Activated naive CD8-positive, alpha-beta T cell treated with anti-CD3 and anti-CD28 coated beads, Interleukin-2, amount 10 ng/mL, durations not matched to agents 7 days and 5 days (primary cell): Measurements from ENCODE around the gene POLG. TPM values are rescaled to one million over a fixed set of nuclear protein-coding genes. Genes with fewer than 3 reads are reported as not detected.

ENCODE experiments used
- ATAC-seq: fragments of 150-1000 bp; cut with Tn5 transposase; one replicate; pipeline ENCODE4 v1.10.0; 2021; ENCODE audit warnings: low read depth, moderate library complexity
- POLR2A ChIA-PET: fragments of 350-600 bp; sonication (Branson Sonifier 250); formaldehyde crosslinking; loops from one replicate; lab custom pipeline; 2021; ENCODE audit warnings: antibody characterized with exemption; lab: Charles Lee
- DNase-seq: peaks from one replicate; pipeline ENCODE4 v3.0.0; 2021
- H3K27ac Mint-ChIP-seq: one replicate; pipeline ENCODE4 v1.8.0; 2022; ENCODE audit warnings: mild to moderate bottlenecking, mixed read lengths
- H3K27me3 Mint-ChIP-seq: one replicate; pipeline ENCODE4 v1.8.0; 2022; ENCODE audit warnings: mild to moderate bottlenecking, moderate library complexity, mixed read lengths
- H3K36me3 Mint-ChIP-seq: one replicate; pipeline ENCODE4 v1.8.0; 2021; ENCODE audit warnings: mild to moderate bottlenecking, mixed read lengths
- H3K4me1 Mint-ChIP-seq: one replicate; pipeline ENCODE4 v1.8.0; 2021; ENCODE audit warnings: mixed read lengths
- H3K4me3 Mint-ChIP-seq: one replicate; pipeline ENCODE4 v1.8.0; 2022; ENCODE audit warnings: mild to moderate bottlenecking, moderate library complexity, mixed read lengths
- H3K9me3 Mint-ChIP-seq: one replicate; pipeline ENCODE4 v1.8.0; 2021; ENCODE audit warnings: mixed read lengths
- total RNA-seq, 2 experiments: library from RNA; stranded (reverse); gene quantifications; one replicate each; pipeline ENCODE4 v1.2.3, GENCODE V29; 2021

POLG gene
- total RNA-seq, 2 experiments from 2014 or later, result 138 to 139 TPM

GRCh38 chr15:89375093-89376005, 40.7 kb upstream of the POLG start:
- Mint-ChIP-seq H3K4me3 (no peak overlapping the region), H3K27ac (no peak overlapping the region), H3K27me3 (peaks cover 82% of the 10 kb centered on the region), H3K9me3 (no peaks in the 10 kb centered on the region), H3K4me1 (no peaks in the 10 kb centered on the region), H3K36me3 (peaks cover 2% of the 10 kb centered on the region)
- POLR2A ChIA-PET, result no interaction called here
- no peak for DNase-seq
- ATAC-seq, result no peak

DNA sequence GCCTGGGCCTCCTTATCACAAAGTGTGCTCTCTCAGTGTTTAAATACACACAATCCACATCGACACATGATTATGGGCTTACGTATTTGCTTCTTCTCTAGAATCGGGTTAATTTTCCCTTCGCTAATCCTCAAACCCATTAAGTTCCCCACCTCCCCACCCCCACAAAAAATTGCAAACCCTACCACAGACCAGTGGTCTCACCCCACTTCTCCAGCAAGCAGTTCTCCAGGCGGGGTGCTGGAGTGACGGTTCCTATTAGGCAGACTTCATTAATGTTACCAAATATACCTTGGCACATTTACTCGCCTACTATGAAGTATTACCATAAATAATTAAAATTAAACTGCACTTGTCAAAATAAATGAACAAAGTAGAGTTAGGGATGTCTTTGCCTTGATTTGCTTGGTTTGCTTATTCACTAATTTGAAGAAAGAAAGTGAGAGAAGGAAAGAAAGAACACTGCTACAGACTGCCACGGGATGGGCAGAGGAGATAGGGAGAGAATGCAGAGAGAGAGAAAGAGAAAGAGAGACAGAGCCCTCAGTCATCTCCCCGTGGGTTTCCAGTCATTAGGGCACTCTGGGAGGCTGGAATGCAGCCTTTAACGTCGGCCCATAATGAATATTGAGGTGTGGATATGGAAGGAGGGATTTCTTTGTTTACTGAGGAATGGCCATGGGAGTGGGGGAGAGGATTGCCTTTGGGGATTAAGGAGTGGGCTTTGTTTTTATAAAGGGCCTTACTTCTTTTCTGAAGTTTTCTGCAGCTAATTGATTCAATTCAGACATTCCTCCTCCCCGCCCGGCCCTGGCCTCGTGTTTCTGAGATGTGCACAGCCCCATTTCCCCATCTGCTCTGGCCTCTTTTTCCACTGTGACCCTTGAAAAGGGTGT, 39.7 kb upstream of the POLG start:
- H3K36me3 Mint-ChIP-seq, result peaks cover 2% of the 10 kb centered on the region
- no peak for DNase-seq
- H3K27ac Mint-ChIP-seq, result no peak overlapping the region
- H3K4me1 Mint-ChIP-seq, result no peaks in the 10 kb centered on the region
- H3K9me3 Mint-ChIP-seq, result no peaks in the 10 kb centered on the region
- peaks cover 83% of the 10 kb centered on the region for H3K27me3 Mint-ChIP-seq
- ATAC-seq, result no peak
- no peak overlapping the region for H3K4me3 Mint-ChIP-seq
- POLR2A ChIA-PET, result no interaction called here

GRCh38 chr15:89372069-89372935, 37.7 kb upstream of the POLG start:
- no peak overlapping the region for H3K4me3 Mint-ChIP-seq

GRCh38 chr15:89371228-89372044, 36.8 kb upstream of the POLG start:
- POLR2A ChIA-PET, result no interaction called here
- H3K4me3 Mint-ChIP-seq, result no peak overlapping the region
- H3K27me3 Mint-ChIP-seq, result peaks cover 88% of the 10 kb centered on the region

More at GRCh38 chr15:89372069-89372935, 37.7 kb upstream of the POLG start:
- ATAC-seq (no peak), DNase-seq (no peak)
- no peaks in the 10 kb centered on the region for H3K9me3 Mint-ChIP-seq
- no peaks in the 10 kb centered on the region for H3K4me1 Mint-ChIP-seq
- H3K27me3 Mint-ChIP-seq, result peaks cover 88% of the 10 kb centered on the region
- peaks cover 2% of the 10 kb centered on the region for H3K36me3 Mint-ChIP-seq
- POLR2A ChIA-PET, result no interaction called here
- H3K27ac Mint-ChIP-seq, result no peak overlapping the region

GRCh38 chr15:89370978-89371227, 36.3 kb upstream of the POLG start:
- no peak for ATAC-seq
- no peak for DNase-seq
- no peak overlapping the region for H3K27ac Mint-ChIP-seq
- H3K9me3 Mint-ChIP-seq, result no peaks in the 10 kb centered on the region
- H3K36me3 Mint-ChIP-seq, result peaks cover 2% of the 10 kb centered on the region
- H3K4me3 Mint-ChIP-seq, result no peak overlapping the region
- no peaks in the 10 kb centered on the region for H3K4me1 Mint-ChIP-seq
- peaks cover 89% of the 10 kb centered on the region for H3K27me3 Mint-ChIP-seq
- POLR2A ChIA-PET, result no interaction called here

More at GRCh38 chr15:89371228-89372044, 36.8 kb upstream of the POLG start:
- H3K27ac Mint-ChIP-seq, result no peak overlapping the region
- no peaks in the 10 kb centered on the region for H3K4me1 Mint-ChIP-seq
- H3K36me3 Mint-ChIP-seq, result peaks cover 2% of the 10 kb centered on the region
- H3K9me3 Mint-ChIP-seq, result no peaks in the 10 kb centered on the region
- DNase-seq, result no peak
- no peak for ATAC-seq

GRCh38 chr15:89370120-89370977, 35.7 kb upstream of the POLG start:
- DNase-seq, result no peak
- peaks cover 2% of the 10 kb centered on the region for H3K36me3 Mint-ChIP-seq
- H3K27me3 Mint-ChIP-seq, result peaks cover 89% of the 10 kb centered on the region
- no peak overlapping the region for H3K27ac Mint-ChIP-seq
- no peaks in the 10 kb centered on the region for H3K9me3 Mint-ChIP-seq
- POLR2A ChIA-PET, result no interaction called here
- H3K4me3 Mint-ChIP-seq, result no peak overlapping the region
- ATAC-seq, result no peak
- H3K4me1 Mint-ChIP-seq, result no peaks in the 10 kb centered on the region

DNA sequence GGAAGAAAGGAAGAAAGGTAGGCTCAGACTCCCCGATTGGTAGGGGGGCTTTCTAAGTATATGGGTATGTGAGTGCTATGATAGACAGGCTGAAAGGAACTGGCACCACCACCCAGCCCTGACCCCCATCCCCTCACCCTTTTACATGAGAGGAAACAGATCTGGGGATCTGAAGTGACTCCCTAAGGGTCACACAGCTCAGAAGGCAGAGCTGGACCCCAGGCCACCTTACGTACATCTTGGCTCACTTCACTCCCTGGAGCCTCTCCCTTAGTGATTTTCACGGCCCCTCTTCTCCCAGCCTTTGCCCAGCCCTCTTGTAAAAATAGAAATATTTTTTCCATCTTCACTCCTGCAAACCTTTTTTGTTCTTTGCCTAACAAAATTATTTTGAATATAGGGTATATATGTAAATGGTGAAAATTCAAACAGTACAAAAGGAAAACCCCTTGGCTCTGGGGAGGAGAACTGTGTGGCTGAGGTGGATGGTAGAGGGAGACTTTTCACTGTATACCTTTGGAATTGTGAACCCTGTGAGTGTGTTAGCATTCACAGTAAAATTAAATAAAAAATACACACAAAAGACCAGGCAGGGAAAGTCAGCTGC, 34.8 kb upstream of the POLG start:
- H3K4me3 Mint-ChIP-seq, result no peak overlapping the region
- H3K27ac Mint-ChIP-seq, result no peak overlapping the region
- no peaks in the 10 kb centered on the region for H3K9me3 Mint-ChIP-seq
- H3K4me1 Mint-ChIP-seq, result no peaks in the 10 kb centered on the region
- POLR2A ChIA-PET, result no interaction called here
- H3K36me3 Mint-ChIP-seq, result peaks cover 2% of the 10 kb centered on the region
- H3K27me3 Mint-ChIP-seq, result peaks cover 89% of the 10 kb centered on the region
- ATAC-seq, result no peak
- no peak for DNase-seq

GRCh38 chr15:89368566-89369223, 34.1 kb upstream of the POLG start:
- DNase-seq (no peak), ATAC-seq (no peak)
- Mint-ChIP-seq H3K9me3 (no peaks in the 10 kb centered on the region), H3K36me3 (peaks cover 2% of the 10 kb centered on the region), H3K4me3 (no peak overlapping the region), H3K27ac (no peak overlapping the region), H3K27me3 (peaks cover 89% of the 10 kb centered on the region), H3K4me1 (no peaks in the 10 kb centered on the region)
- POLR2A ChIA-PET, result interaction anchor here (0.6 kb wide), 1 partner anchor 1588 kb away, joined by 4 read pairs; no protein-coding TSS in a partner anchor

DNA sequence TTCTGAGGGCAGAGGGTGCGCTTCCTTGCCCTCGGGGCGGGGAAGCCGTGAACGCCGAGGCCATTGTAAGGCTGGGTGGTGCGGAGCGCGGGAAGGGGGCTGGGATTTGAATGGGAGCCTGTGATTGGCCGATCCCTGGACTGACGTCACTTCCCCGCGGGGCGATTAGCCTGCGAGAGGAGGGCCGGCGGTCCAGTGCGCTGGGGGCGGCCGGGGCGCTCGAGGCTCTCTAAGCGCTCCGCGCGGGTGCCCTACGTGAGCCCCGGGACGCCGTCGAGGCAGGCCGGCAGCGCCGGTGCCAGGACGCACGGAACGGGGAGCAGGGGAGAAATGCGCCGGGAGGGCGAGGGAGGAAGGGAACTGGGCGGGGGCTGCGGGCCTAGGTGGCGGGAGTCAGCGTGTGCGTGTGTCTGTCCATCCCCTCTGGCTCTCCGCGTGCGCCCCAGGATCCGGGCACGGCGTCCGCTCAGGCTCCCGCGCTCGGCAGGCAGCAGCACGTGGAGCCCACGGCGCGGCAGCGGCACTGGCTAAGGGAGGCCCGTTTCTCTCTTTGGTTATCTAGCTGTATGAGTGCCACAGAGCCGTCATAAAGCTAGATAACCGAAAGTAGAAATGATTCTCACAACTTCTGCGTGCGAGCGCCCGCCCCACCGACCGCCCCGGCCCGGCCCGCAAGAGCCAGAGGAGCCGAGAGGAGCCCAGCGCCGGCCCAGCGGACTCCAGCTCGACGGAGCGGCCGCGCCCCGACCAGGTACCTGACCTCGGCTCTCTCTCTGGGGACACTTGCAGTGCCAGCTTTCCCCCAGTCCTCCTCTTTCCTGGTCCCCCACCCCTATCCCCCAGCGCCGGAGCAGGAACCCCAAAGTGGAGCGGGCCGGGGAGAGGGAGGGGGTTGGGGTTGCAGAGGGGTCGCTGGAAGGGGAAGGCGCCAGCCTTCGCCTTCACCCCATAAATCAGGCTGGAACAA, 33.1 kb upstream of the POLG start:
- peaks cover 2% of the 10 kb centered on the region for H3K36me3 Mint-ChIP-seq
- H3K27ac Mint-ChIP-seq, result peak overlapping the region; percentile 16
- DNase-seq, result no peak
- H3K4me1 Mint-ChIP-seq, result no peaks in the 10 kb centered on the region
- no peak for ATAC-seq
- POLR2A ChIA-PET, result interaction anchor here (0.6 kb wide), 1 partner anchor 1588 kb away, joined by 4 read pairs; no protein-coding TSS in a partner anchor
- H3K27me3 Mint-ChIP-seq, result peaks cover 91% of the 10 kb centered on the region
- H3K4me3 Mint-ChIP-seq, result peak overlapping the region; percentile 40
- no peaks in the 10 kb centered on the region for H3K9me3 Mint-ChIP-seq

- ATAC-seq (no peak), DNase-seq (no peak)
- peak overlapping the region; percentile 40 for H3K4me3 Mint-ChIP-seq
- peak overlapping the region; percentile 16 for H3K27ac Mint-ChIP-seq
- H3K4me1 Mint-ChIP-seq, result no peaks in the 10 kb centered on the region
- no peaks in the 10 kb centered on the region for H3K36me3 Mint-ChIP-seq
- peaks cover 86% of the 10 kb centered on the region for H3K27me3 Mint-ChIP-seq
- POLR2A ChIA-PET, result no interaction called here
- no peaks in the 10 kb centered on the region for H3K9me3 Mint-ChIP-seq
These were observed 32.2 kb upstream of the POLG start for GRCh38 chr15:89366656-89367393.
